ENCODE results near the gene MMADHC. TPM values are rescaled to one million over a fixed set of nuclear protein-coding genes. Genes with fewer than 3 reads are reported as not detected.

Gene MMADHC
- total RNA-seq, 1 experiment from 2014 or later, result 126 TPM

- TF ChIP-seq PREB (CRISPR knock-in tag; IDR thresholded peaks at IDR 0.05; ENCODE audit: borderline replicate concordance), result no peak
- no peak for TF ChIP-seq JUN (CRISPR knock-in tag; IDR thresholded peaks at IDR 0.05)
- TF ChIP-seq ELF4 (CRISPR knock-in tag; IDR thresholded peaks at IDR 0.05; ENCODE audit: low read depth), result no peak
These were observed 34.8 kb upstream of the MMADHC start (continued) for GRCh38 chr2:149622343-149622742.

GRCh38 chr2:149617476-149617875 lies 29.9 kb upstream of the MMADHC start:
- DNase-seq (ENCODE audit: low spot score) (no peak), ATAC-seq (no peak)
- Mint-ChIP-seq H3K27ac (no peak overlapping the region), H3K4me3 (no peak overlapping the region), H3K36me3 (no peaks in the 10 kb centered on the region), H3K27me3 (ENCODE audit: low read depth) (no peaks in the 10 kb centered on the region), H3K4me1 (peaks cover 5% of the 10 kb centered on the region), H3K9me3 (no peaks in the 10 kb centered on the region)
- ChIA-PET CTCF (no interaction called here), POLR2A (no interaction called here)
- TF ChIP-seq E2F5 (CRISPR knock-in tag; IDR thresholded peaks at IDR 0.05), result no peak
- no peak for TF ChIP-seq NR1H2 (CRISPR knock-in tag; IDR thresholded peaks at IDR 0.05)
- no peak for TF ChIP-seq HMGA2 (CRISPR knock-in tag; IDR thresholded peaks at IDR 0.05)
- TF ChIP-seq TP53 (CRISPR knock-in tag; IDR thresholded peaks at IDR 0.05), result no peak
- TF ChIP-seq ZNF138 (CRISPR knock-in tag; conservative IDR thresholded peaks at IDR 0.05), result no peak
- TF ChIP-seq SOX15 (CRISPR knock-in tag; IDR thresholded peaks at IDR 0.05), result no peak
- no peak for TF ChIP-seq CBFB (CRISPR knock-in tag; IDR thresholded peaks at IDR 0.05; ENCODE audit: low read depth)
- no peak for TF ChIP-seq TEAD1 (CRISPR knock-in tag; IDR thresholded peaks at IDR 0.05)
- no peak for TF ChIP-seq CDX4 (CRISPR knock-in tag; IDR thresholded peaks at IDR 0.05; ENCODE audit: borderline replicate concordance)
- no peak for TF ChIP-seq CTCF (IDR thresholded peaks at IDR 0.05)
- no peak for TF ChIP-seq ZNF317 (CRISPR knock-in tag; IDR thresholded peaks at IDR 0.05; ENCODE audit: borderline replicate concordance, low read depth)
- TF ChIP-seq ZNF671 (CRISPR knock-in tag; IDR thresholded peaks at IDR 0.05), result no peak
- no peak for TF ChIP-seq NR2C2 (CRISPR knock-in tag; IDR thresholded peaks at IDR 0.05)

GRCh38 chr2:149616681-149617456 lies 29.3 kb upstream of the MMADHC start:
- Mint-ChIP-seq H3K4me1 (peaks cover 5% of the 10 kb centered on the region), H3K27ac (no peak overlapping the region), H3K27me3 (ENCODE audit: low read depth) (no peaks in the 10 kb centered on the region), H3K4me3 (no peak overlapping the region), H3K9me3 (no peaks in the 10 kb centered on the region), H3K36me3 (no peaks in the 10 kb centered on the region)
- DNase-seq (ENCODE audit: low spot score), result no peak
- ChIA-PET CTCF (no interaction called here), POLR2A (no interaction called here)
- TF ChIP-seq JUN (CRISPR knock-in tag; IDR thresholded peaks at IDR 0.05) (no peak), RELA (CRISPR knock-in tag; IDR thresholded peaks at IDR 0.05; ENCODE audit: borderline replicate concordance) (no peak), AFF4 (CRISPR knock-in tag; IDR thresholded peaks at IDR 0.05; ENCODE audit: borderline replicate concordance) (no peak), ZNF281 (CRISPR knock-in tag; IDR thresholded peaks at IDR 0.05) (no peak)
- no peak for ATAC-seq

Data from WTC11 (cell line).